Breast epithelium (tissue), 4 donors: ENCODE results near the gene TTC36. TPM values are rescaled to one million over a fixed set of nuclear protein-coding genes. Genes with fewer than 3 reads are reported as not detected.
"Not testable (repeated sequence)": the region's sequence is repeated elsewhere in the genome, so short reads cannot be mapped to it uniquely, and the experiment has no call there.

Source experiments
- DNase-seq, 2 donors: peaks; one replicate each; pipeline ENCODE4 v3.0.0-alpha.2; 2019; ENCODE audit warnings: low spot score in 2 of 2
- H3K27ac ChIP-seq, 2 donors: fragments of 200-600 bp; sonication (generic) in 1 of 2; one replicate each; pipeline ENCODE4 v1.5.1; 2016 to 2019; ENCODE audit warnings: mild to moderate bottlenecking in 1 of 2
- H3K27me3 ChIP-seq, 2 donors: fragments of 200-600 bp; sonication (generic) in 1 of 2; one replicate each; pipeline versions ENCODE4 v1.5.1 to v1.6.0; 2017 to 2019; ENCODE audit warnings: control low read depth in 1 of 2, mild to moderate bottlenecking in 1 of 2
- H3K36me3 ChIP-seq: fragments of 200-600 bp; one replicate; pipeline ENCODE4 v1.5.1; 2019
- H3K4me1 ChIP-seq, 2 donors: fragments of 200-600 bp; sonication (generic); one replicate each; pipeline ENCODE4 v1.5.1; 2016 to 2019; ENCODE audit warnings: control low read depth in 1 of 2
- H3K4me3 ChIP-seq, 3 donors: fragments of 200-600 bp; sonication (generic); 1 replicate in 2 of 3; 2 replicates in 1 of 3; pipeline ENCODE4 v1.5.1; 2016 to 2019; ENCODE audit warnings: mild to moderate bottlenecking in 3 of 3, moderate library complexity in 2 of 3
- H3K9me3 ChIP-seq, 2 donors: fragments of 200-600 bp; sonication (generic) in 1 of 2; one replicate each; pipeline ENCODE4 v1.5.1; 2016 to 2019; ENCODE audit warnings: control low read depth in 1 of 2
- CTCF ChIP-seq, 3 donors: fragments of 450-650 bp; IDR thresholded peaks; one replicate each; pipeline ENCODE4 v1.5.1; 2016 to 2017; ENCODE audit warnings: antibody characterized with exemption in 3 of 3, mild to moderate bottlenecking in 3 of 3, moderate library complexity in 3 of 3
- POLR2A ChIP-seq: fragments of 450-650 bp; IDR thresholded peaks from one replicate; pipeline ENCODE4 v1.6.1; 2016; ENCODE audit warnings: antibody characterized with exemption, mild to moderate bottlenecking, moderate library complexity
- POLR2AphosphoS5 ChIP-seq, 3 donors: sonication (generic); formaldehyde crosslinking; IDR thresholded peaks; one replicate each; pipeline ENCODE4 v1.6.1; 2017; ENCODE audit warnings: antibody characterized with exemption in 3 of 3
- intact Hi-C: fragments of 100-400 bp; cut with DNase I; formaldehyde crosslinking; loops from one replicate; pipeline ENCODE4 v1.15.1; 2023; ENCODE audit warnings: low total_unique reads
- total RNA-seq, 3 donors: library from RNA; depleted of rRNA; stranded (reverse); fragments of >200 nt; gene quantifications; one replicate each; pipeline ENCODE4 v1.1.0, GENCODE V29; 2016

Gene TTC36
- 10 to 100 TPM in 1 of 3 donors, 1 to 10 TPM in 2; 3.4 to 15.1 (median 6.2) TPM for total RNA-seq

DNA sequence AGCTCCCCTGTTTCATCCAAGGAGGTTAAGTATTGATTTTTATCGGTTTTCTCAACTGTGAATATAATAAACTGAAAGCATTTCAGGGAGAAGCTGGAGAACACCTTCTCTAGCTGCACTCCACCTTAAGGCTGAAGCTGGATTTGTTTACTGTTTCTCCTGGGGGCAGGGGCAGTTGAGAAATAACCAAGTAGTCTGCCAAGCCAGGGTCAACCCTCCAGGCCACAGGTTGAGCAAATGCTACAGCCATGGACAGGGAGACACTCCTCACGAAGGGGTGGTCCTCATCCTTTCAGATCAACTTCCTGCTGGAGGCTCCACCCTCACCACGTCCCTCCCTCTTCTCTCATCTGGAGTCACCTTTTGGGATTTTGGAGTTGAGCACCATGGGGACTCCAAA is at the start of gene TTC36:
TTC36 (plus strand) TSS at position 366 of the 400 bp plus-strand sequence; CDS start at position 387, 21 bp downstream.
- H3K4me3 ChIP-seq, result no peak within 1 kb of the TSS
- peak within 1 kb of the TSS; percentile 46 to 54 for H3K27ac ChIP-seq
- no peaks in the 10 kb centered on the region for H3K27me3 ChIP-seq
- TF ChIP-seq POLR2AphosphoS5 (IDR thresholded peaks at IDR 0.05), result no peak
- TF ChIP-seq CTCF (IDR thresholded peaks at IDR 0.05), result no peak
- TF ChIP-seq POLR2A, result no peak
- H3K4me1 ChIP-seq, result peaks cover 7 to 34% of the 10 kb centered on the region in 2 donors
- peak in 1 of 2 donors; percentile 56 for DNase-seq
- H3K36me3 ChIP-seq, result no peaks in the 10 kb centered on the region
- H3K9me3 ChIP-seq, result no peaks in the 10 kb centered on the region
- intact Hi-C loops, result no loop called here

- H3K4me3 ChIP-seq, H3K27me3 ChIP-seq, intact Hi-C loops, H3K36me3 ChIP-seq, H3K9me3 ChIP-seq, H3K27ac ChIP-seq, H3K4me1 ChIP-seq, DNase-seq: not testable (repeated sequence)
Measured at GRCh38 chr11:118481238-118481637, 46.0 kb upstream of the TTC36 start.

- Histone ChIP-seq H3K36me3 (no peaks in the 10 kb centered on the region), H3K27ac (no peak overlapping the region), H3K9me3 (no peaks in the 10 kb centered on the region), H3K4me1 (no peaks in the 10 kb centered on the region), H3K27me3 (no peaks in the 10 kb centered on the region), H3K4me3 (no peak overlapping the region)
- intact Hi-C loops, result no loop called here
- DNase-seq, result no peak
- no peak for TF ChIP-seq CTCF (IDR thresholded peaks at IDR 0.05)
- TF ChIP-seq POLR2A, result no peak
- TF ChIP-seq POLR2AphosphoS5 (IDR thresholded peaks at IDR 0.05), result no peak
Measured at GRCh38 chr11:118484405-118484804, 42.9 kb upstream of the TTC36 start.

DNA sequence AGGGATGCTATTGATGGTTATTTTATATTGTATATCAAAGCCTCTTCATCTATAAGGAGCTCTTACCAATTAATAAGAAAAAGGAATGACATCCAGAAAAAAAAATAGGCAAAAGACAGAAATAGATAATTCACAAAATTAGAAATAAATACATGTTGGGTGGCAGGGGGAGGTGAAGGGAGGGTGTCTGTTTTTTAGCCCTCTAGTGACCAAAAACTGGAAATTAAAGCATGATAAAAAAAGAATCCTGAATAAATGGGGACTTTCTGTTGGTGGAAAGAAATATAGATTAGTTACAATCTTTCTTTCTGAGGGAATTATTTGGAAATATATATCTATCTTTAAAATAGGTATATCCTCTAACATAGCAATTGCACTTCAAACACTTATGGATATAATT is 42.0 kb upstream of the TTC36 start:
- intact Hi-C loops, result no loop called here
- TF ChIP-seq POLR2A (no peak), POLR2AphosphoS5 (IDR thresholded peaks at IDR 0.05) (no peak), CTCF (IDR thresholded peaks at IDR 0.05) (no peak)
- no peak for DNase-seq
- Histone ChIP-seq H3K4me3 (no peak overlapping the region), H3K4me1 (no peaks in the 10 kb centered on the region), H3K9me3 (no peaks in the 10 kb centered on the region), H3K27ac (no peak overlapping the region), H3K27me3 (no peaks in the 10 kb centered on the region), H3K36me3 (no peaks in the 10 kb centered on the region)

- Histone ChIP-seq H3K36me3 (no peaks in the 10 kb centered on the region), H3K9me3 (no peaks in the 10 kb centered on the region), H3K4me3 (no peak overlapping the region), H3K27ac (no peak overlapping the region), H3K27me3 (no peaks in the 10 kb centered on the region), H3K4me1 (no peaks in the 10 kb centered on the region)
- no peak for TF ChIP-seq POLR2A
- peak; percentile 62 to 80 (median 79) for TF ChIP-seq CTCF (IDR thresholded peaks at IDR 0.05)
- TF ChIP-seq POLR2AphosphoS5 (IDR thresholded peaks at IDR 0.05), result no peak
- DNase-seq, result peak in 1 of 2 donors; percentile 58
- intact Hi-C loops, result no loop called here
Measured at GRCh38 chr11:118488480-118489109, 38.7 kb upstream of the TTC36 start.
